HL-60 (cell line): Measurements from ENCODE around the gene MST1R.

Source experiments
- CTCF ChIP-seq: IDR thresholded peaks from one replicate; pipeline ENCODE4 v1.5.1; 2011; ENCODE audit warnings: low read length, control low read depth, inconsistent platforms; ENCODE audit not compliant: insufficient read depth
- POLR2AphosphoS5 ChIP-seq: IDR thresholded peaks from 2 replicates; pipeline ENCODE4 v1.6.1; 2012; ENCODE audit warnings: low read depth
- SPI1 ChIP-seq: IDR thresholded peaks from 2 replicates; pipeline ENCODE4 v1.6.1; 2012; ENCODE audit warnings: low read depth, mild to moderate bottlenecking, borderline replicate concordance
- TF ChIP-seq, protein P1 (sequence below): IDR thresholded peaks from 2 replicates; pipeline ENCODE4 v1.6.1; 2012; ENCODE audit warnings: low read depth; ENCODE audit not compliant: insufficient replicate concordance

GRCh38 chr3:49937090-49937489 lies 33.4 kb upstream of the MST1R start:
- TF ChIP-seq CTCF (no peak), POLR2AphosphoS5 (no peak), SPI1 (no peak)
- TF ChIP-seq, protein P1, sequence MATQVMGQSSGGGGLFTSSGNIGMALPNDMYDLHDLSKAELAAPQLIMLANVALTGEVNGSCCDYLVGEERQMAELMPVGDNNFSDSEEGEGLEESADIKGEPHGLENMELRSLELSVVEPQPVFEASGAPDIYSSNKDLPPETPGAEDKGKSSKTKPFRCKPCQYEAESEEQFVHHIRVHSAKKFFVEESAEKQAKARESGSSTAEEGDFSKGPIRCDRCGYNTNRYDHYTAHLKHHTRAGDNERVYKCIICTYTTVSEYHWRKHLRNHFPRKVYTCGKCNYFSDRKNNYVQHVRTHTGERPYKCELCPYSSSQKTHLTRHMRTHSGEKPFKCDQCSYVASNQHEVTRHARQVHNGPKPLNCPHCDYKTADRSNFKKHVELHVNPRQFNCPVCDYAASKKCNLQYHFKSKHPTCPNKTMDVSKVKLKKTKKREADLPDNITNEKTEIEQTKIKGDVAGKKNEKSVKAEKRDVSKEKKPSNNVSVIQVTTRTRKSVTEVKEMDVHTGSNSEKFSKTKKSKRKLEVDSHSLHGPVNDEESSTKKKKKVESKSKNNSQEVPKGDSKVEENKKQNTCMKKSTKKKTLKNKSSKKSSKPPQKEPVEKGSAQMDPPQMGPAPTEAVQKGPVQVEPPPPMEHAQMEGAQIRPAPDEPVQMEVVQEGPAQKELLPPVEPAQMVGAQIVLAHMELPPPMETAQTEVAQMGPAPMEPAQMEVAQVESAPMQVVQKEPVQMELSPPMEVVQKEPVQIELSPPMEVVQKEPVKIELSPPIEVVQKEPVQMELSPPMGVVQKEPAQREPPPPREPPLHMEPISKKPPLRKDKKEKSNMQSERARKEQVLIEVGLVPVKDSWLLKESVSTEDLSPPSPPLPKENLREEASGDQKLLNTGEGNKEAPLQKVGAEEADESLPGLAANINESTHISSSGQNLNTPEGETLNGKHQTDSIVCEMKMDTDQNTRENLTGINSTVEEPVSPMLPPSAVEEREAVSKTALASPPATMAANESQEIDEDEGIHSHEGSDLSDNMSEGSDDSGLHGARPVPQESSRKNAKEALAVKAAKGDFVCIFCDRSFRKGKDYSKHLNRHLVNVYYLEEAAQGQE, result no peak
